Uterus (tissue), 2 donors: ENCODE data around the gene SCAF4.
"Not testable (repeated sequence)": the region's sequence is repeated elsewhere in the genome, so short reads cannot be mapped to it uniquely, and the experiment has no call there.

Source experiments
- POLR2A ChIP-seq, 2 donors: fragments of 450-650 bp; IDR thresholded peaks; one replicate each; pipeline ENCODE4 v1.6.1; 2016; ENCODE audit warnings: antibody characterized with exemption in 2 of 2, mild to moderate bottlenecking in 1 of 2, moderate library complexity in 1 of 2
- TF ChIP-seq, protein P1 (sequence below), 4 experiments: fragments of 200-600 bp in 2 of 4; fragments of 450-650 bp in 2 of 4; sonication (generic) in 2 of 4; IDR thresholded peaks; one replicate each; pipeline ENCODE4 v1.5.1; 2016 to 2019; ENCODE audit warnings: antibody characterized with exemption in 4 of 4, mild to moderate bottlenecking in 2 of 4, moderate library complexity in 1 of 4

DNA sequence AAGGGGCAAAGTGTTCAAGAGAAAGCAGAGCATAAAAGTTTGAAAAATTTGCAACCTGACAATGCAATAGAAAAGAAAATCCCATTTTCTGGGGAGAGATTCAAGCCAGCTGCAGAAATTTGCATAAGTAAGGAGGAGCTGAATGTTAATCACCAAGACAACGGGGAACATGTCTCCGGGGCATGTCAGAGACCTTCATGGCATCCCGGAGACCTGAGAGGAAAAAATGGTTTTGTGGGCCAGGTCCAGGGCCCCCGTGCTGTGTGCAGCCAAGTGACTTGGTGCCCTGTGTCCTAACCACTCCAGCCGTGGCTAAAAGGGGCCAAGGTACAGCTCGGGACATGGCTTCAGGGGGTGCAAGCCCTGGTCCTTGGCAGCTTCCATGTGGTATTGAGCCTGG, 33.9 kb upstream of the SCAF4 start:
- TF ChIP-seq POLR2A (IDR thresholded peaks at IDR 0.05), result not testable (repeated sequence)
- TF ChIP-seq, protein P1, sequence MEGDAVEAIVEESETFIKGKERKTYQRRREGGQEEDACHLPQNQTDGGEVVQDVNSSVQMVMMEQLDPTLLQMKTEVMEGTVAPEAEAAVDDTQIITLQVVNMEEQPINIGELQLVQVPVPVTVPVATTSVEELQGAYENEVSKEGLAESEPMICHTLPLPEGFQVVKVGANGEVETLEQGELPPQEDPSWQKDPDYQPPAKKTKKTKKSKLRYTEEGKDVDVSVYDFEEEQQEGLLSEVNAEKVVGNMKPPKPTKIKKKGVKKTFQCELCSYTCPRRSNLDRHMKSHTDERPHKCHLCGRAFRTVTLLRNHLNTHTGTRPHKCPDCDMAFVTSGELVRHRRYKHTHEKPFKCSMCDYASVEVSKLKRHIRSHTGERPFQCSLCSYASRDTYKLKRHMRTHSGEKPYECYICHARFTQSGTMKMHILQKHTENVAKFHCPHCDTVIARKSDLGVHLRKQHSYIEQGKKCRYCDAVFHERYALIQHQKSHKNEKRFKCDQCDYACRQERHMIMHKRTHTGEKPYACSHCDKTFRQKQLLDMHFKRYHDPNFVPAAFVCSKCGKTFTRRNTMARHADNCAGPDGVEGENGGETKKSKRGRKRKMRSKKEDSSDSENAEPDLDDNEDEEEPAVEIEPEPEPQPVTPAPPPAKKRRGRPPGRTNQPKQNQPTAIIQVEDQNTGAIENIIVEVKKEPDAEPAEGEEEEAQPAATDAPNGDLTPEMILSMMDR (IDR thresholded peaks at IDR 0.05), result not testable (repeated sequence)
